Hepatocyte (in vitro differentiated cells): ENCODE results near the gene PRB3. TPM values are rescaled to one million over a fixed set of nuclear protein-coding genes. Genes with fewer than 3 reads are reported as not detected.

Experiments used
- DNase-seq: peaks from one replicate; pipeline ENCODE4 v3.0.0-alpha.2; 2016; ENCODE audit warnings: low spot score
- H2AFZ ChIP-seq: fragments of 200-600 bp; sonication (generic); 2 replicates; pipeline ENCODE4 v1.6.0; 2016; ENCODE audit warnings: antibody characterized with exemption, mild to moderate bottlenecking
- H3K27ac ChIP-seq: fragments of 200-600 bp; sonication (generic); 2 replicates; pipeline ENCODE4 v1.5.1; 2016; ENCODE audit warnings: mild to moderate bottlenecking
- H3K27me3 ChIP-seq: fragments of 200-600 bp; sonication (generic); 2 replicates; pipeline ENCODE4 v1.6.1; 2016
- H3K36me3 ChIP-seq: fragments of 200-600 bp; sonication (generic); replicated peaks from 2 replicates; pipeline ENCODE4 v1.5.1; 2016; ENCODE audit warnings: low read depth; ENCODE audit not compliant: insufficient read depth
- H3K4me1 ChIP-seq: fragments of 200-600 bp; sonication (generic); 2 replicates; pipeline ENCODE4 v1.5.1; 2016; ENCODE audit warnings: mild to moderate bottlenecking, moderate library complexity; ENCODE audit not compliant: insufficient read depth
- H3K4me2 ChIP-seq: fragments of 200-600 bp; sonication (generic); 2 replicates; pipeline ENCODE4 v1.6.0; 2016
- H3K4me3 ChIP-seq: fragments of 200-600 bp; sonication (generic); 2 replicates; pipeline ENCODE4 v1.5.1; 2016; ENCODE audit warnings: mild to moderate bottlenecking
- H3K79me2 ChIP-seq: fragments of 200-600 bp; sonication (generic); 2 replicates; pipeline ENCODE4 v1.6.0; 2017; ENCODE audit warnings: mild to moderate bottlenecking
- H3K9me2 ChIP-seq: fragments of 200-600 bp; sonication (generic); replicated peaks from 2 replicates; pipeline ENCODE4 v1.6.0; 2017; ENCODE audit warnings: mild to moderate bottlenecking; ENCODE audit not compliant: insufficient read depth
- H3K9me3 ChIP-seq: fragments of 200-600 bp; sonication (generic); 2 replicates; pipeline ENCODE4 v1.5.1; 2016; ENCODE audit warnings: low read depth, mild to moderate bottlenecking
- H4K20me1 ChIP-seq: fragments of 200-600 bp; sonication (generic); 2 replicates; pipeline ENCODE4 v1.6.0; 2016; ENCODE audit warnings: mild to moderate bottlenecking; ENCODE audit not compliant: insufficient read depth, poor library complexity, severe bottlenecking
- CTCF ChIP-seq: fragments of 200-600 bp; sonication (generic); IDR thresholded peaks from 2 replicates; pipeline ENCODE4 v1.5.1; 2016; ENCODE audit warnings: antibody characterized with exemption, mild to moderate bottlenecking; ENCODE audit not compliant: poor library complexity
- EZH2 ChIP-seq: fragments of 200-600 bp; sonication (generic); IDR thresholded peaks from 2 replicates; pipeline ENCODE4 v1.6.1; 2016; ENCODE audit warnings: antibody characterized with exemption, mild to moderate bottlenecking, borderline replicate concordance
- EZH2phosphoT487 ChIP-seq: fragments of 200-600 bp; sonication (generic); IDR thresholded peaks from one replicate; pipeline ENCODE4 v1.6.1; 2018; ENCODE audit warnings: antibody characterized with exemption, mild to moderate bottlenecking, low read depth, moderate library complexity; ENCODE audit not compliant: unreplicated experiment, severe bottlenecking
- WGBS: methylation state at CpG from one replicate; pipeline ENCODE4 v1.1.6; 2016; ENCODE audit warnings: low lambda C conversion rate; ENCODE audit errors: missing lambda C conversion rate; 5-methylcytosine and 5-hydroxymethylcytosine counted together
- polyA plus RNA-seq: library from polyadenylated mRNA; unstranded; fragments of >200 nt; fragmentation: Nextera tagmentation; extraction: Ambion mirVana; gene quantifications from 2 replicates; pipeline ENCODE4 v1.2.1, GENCODE V29; 2016
- total RNA-seq: library from RNA; depleted of rRNA; stranded (reverse); fragments of >200 nt; gene quantifications from 2 replicates; pipeline ENCODE4 v1.2.3, GENCODE V29; 2014

Gene PRB3
- total and polyA plus RNA-seq, 2 experiments from 2014 or later, result 0.56 TPM; not detected in 1

GRCh38 chr12:11228296-11228879 lies 41.1 kb downstream of the PRB3 start:
- H3K4me1 ChIP-seq, result no peaks in the 10 kb centered on the region
- TF ChIP-seq CTCF (peak; percentile 62), EZH2phosphoT487 (no peak)
- no peak overlapping the region for H2AFZ ChIP-seq
- WGBS, result 48% methylated on average over 5 of the region's 5 CpGs
- H3K9me3 ChIP-seq, result no peaks in the 10 kb centered on the region
- no peaks in the 10 kb centered on the region for H4K20me1 ChIP-seq
- H3K27ac ChIP-seq, result no peak overlapping the region
- H3K9me2 ChIP-seq, result no peaks in the 10 kb centered on the region
- no peak overlapping the region for H3K4me2 ChIP-seq
- H3K27me3 ChIP-seq, result no peaks in the 10 kb centered on the region
- H3K36me3 ChIP-seq, result peaks cover 3% of the 10 kb centered on the region
- peak; percentile 63 for DNase-seq
- no peak overlapping the region for H3K4me3 ChIP-seq
- H3K79me2 ChIP-seq, result no peaks in the 10 kb centered on the region

GRCh38 chr12:11227373-11227772 lies 42.1 kb downstream of the PRB3 start:
- WGBS, result 87% methylated on average over 4 of the region's 4 CpGs
- Histone ChIP-seq H3K27me3 (no peaks in the 10 kb centered on the region), H2AFZ (no peak overlapping the region), H4K20me1 (no peaks in the 10 kb centered on the region), H3K4me2 (no peak overlapping the region), H3K9me3 (no peaks in the 10 kb centered on the region), H3K4me3 (no peak overlapping the region), H3K36me3 (no peaks in the 10 kb centered on the region), H3K79me2 (no peaks in the 10 kb centered on the region), H3K4me1 (no peaks in the 10 kb centered on the region), H3K9me2 (no peaks in the 10 kb centered on the region), H3K27ac (no peak overlapping the region)
- TF ChIP-seq CTCF, result no peak
- no peak for TF ChIP-seq EZH2phosphoT487
- TF ChIP-seq EZH2, result no peak
- no peak for DNase-seq

Other genes with a start within 250 kb of the PRB3 start
- 4.4 and 7.4 TPM in 2 replicates for gene TAS2R19, start 247.1 kb downstream of the PRB3 start, total RNA-seq
- gene TAS2R19, start 247.1 kb downstream of the PRB3 start, polyA plus RNA-seq, result 0.16 and 1.4 TPM in 2 replicates
- gene TAS2R31, start 238.3 kb downstream of the PRB3 start, total RNA-seq, result 6.2 and 9.4 TPM in 2 replicates
- 0.17 TPM in 1 of 2 replicates, not detected in the other for gene TAS2R31, start 238.3 kb downstream of the PRB3 start, polyA plus RNA-seq
- 2.6 and 2.9 TPM in 2 replicates for gene TAS2R46, start 207.4 kb downstream of the PRB3 start, total RNA-seq
- not detected in 2 replicates for gene TAS2R46, start 207.4 kb downstream of the PRB3 start, polyA plus RNA-seq
- gene TAS2R43, start 177.4 kb downstream of the PRB3 start, total RNA-seq, result 2.6 and 2.8 TPM in 2 replicates
- gene TAS2R43, start 177.4 kb downstream of the PRB3 start, polyA plus RNA-seq, result 0.44 and 0.69 TPM in 2 replicates
- 5.9 and 6.7 TPM in 2 replicates for gene TAS2R30, start 135.1 kb downstream of the PRB3 start, total RNA-seq
- gene TAS2R30, start 135.1 kb downstream of the PRB3 start, polyA plus RNA-seq, result 0.08 TPM in 1 of 2 replicates, not detected in the other
- gene SMIM10L1, start 98.5 kb downstream of the PRB3 start, total RNA-seq, result 12.5 and 13.1 TPM in 2 replicates
- gene SMIM10L1, start 98.5 kb downstream of the PRB3 start, polyA plus RNA-seq, result 8.8 and 11.5 TPM in 2 replicates
- gene TAS2R42, start 82.8 kb downstream of the PRB3 start, total RNA-seq, result not detected in 2 replicates
- gene TAS2R42, start 82.8 kb downstream of the PRB3 start, polyA plus RNA-seq, result 0.39 TPM in 1 of 2 replicates, not detected in the other
- gene PRB4, start 40.7 kb upstream of the PRB3 start, total RNA-seq, result not detected in 2 replicates
- not detected in 2 replicates for gene PRB4, start 40.7 kb upstream of the PRB3 start, polyA plus RNA-seq
- 0.10 TPM in 1 of 2 replicates, not detected in the other for gene PRB2, start 125.9 kb upstream of the PRB3 start, total RNA-seq
- 1.5 and 2.0 TPM in 2 replicates for gene PRB2, start 125.9 kb upstream of the PRB3 start, polyA plus RNA-seq